Suppressor macrophage (primary cell): ENCODE data around the gene WDR91.
"Not testable (repeated sequence)": the region's sequence is repeated elsewhere in the genome, so short reads cannot be mapped to it uniquely, and the experiment has no call there.

Experiments
- DNase-seq, 4 experiments: peaks; one replicate each; pipeline ENCODE4 v3.0.0-alpha.2; 2020 to 2022

The WDR91 gene

DNA sequence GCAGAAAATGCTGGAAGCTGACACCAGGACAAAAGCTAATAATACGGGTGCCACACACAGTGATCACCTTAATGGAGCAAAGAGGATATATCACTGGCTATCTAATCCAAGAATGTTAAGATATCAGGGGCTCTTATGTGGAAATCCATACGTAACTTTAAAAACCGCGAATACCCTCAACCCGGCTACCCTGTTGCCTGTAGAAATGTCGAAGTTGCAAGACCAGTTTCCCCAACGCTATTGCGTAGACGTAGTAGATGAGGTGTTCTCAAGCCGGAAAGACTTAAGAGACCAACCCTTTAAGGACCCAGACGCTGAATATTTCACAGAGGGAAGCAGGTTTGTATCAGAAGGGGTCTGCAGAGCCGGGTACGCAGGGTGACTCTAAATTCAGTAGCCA, 33.0 kb downstream of the WDR91 start:
- no peak for DNase-seq

DNA sequence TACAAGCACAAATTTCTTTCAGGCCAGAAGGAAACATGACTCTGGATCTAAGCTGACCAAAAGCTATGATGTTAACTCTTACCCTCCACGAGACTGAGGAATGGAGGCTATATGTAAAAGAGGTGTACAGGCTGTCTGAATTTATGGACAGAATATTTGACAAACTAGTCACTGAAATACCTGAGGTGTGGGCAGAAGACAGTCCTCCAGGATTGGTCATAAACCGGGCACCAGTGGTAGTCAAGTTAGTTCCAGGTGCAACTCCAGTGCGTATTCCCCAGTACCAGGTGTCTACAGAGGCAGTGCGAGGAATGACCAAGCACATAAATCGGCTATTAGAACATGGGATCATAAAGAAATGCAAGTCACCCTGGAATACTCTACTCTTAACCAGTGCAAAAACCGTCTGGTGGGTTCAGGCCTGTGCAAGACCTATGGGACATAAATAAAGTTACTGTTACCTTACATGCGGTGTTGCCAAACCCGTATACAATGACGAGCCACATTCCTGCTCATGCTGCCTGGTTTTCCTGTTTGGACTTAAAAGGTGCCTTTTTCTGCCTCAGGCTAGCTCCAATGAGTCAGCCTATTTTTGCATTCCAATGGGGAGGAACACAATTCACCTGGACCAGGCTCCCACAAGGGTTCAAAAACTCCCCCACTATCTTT, 34.2 kb downstream of the WDR91 start:
- no peak for DNase-seq

DNA sequence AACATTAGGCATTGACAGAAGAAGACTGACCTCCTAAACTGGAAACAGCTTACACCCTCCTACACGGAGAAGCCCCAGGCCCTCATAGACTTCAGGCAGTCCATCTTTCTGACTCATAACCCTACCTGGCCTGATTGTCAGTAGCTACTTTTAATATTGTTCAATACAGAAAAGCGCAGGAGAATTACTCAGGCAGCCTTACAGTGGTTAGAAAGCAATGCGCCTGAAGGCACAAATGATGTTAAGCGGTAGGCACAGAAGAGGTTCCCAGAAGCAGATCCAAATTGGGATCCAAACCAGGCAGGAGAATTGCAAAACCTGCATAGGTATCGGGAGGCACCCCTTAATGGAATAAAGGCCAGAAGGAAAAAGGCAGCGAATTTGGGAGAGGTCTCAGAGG, 35.4 kb downstream of the WDR91 start:
- DNase-seq, result no peak

DNA sequence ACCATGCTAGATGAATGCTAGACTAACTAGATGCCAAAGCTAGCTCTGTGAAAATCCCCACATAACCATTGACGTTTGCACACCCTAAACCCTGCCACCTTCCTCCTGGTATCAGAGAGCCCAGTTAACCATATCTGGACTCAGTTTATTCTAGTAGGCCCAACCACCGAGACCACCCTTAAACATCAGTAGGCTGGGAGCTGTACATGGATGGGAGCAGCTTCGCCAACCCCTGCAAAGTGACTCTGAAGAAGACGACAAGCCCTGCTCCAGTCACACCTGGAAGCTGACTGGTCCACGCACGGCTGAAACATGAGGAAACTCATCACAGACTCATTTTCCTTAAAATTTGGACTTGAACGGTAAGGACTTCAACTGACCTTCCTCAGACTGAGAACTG, 36.4 kb downstream of the WDR91 start:
- DNase-seq, result no peak

DNA sequence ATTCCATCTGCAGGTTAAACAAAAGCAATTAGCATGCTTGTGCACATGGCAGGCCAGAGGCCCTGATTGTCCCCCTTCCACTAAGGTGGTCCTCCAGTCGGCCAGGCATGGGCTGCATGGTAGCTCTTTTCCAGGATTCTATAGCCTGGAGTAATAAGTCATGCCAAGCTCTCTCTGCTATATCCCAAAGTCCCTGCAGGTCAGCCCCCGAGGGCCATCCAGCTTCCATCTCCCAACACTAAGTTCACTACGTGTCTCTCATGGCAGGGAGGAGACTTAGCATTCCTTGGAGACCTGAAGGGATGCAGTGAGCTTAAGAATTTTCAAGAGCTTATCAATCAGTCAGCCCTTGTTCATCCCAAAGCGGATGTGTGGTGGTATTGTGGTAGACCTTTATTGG, 37.4 kb downstream of the WDR91 start:
- not testable (repeated sequence) for DNase-seq

DNA sequence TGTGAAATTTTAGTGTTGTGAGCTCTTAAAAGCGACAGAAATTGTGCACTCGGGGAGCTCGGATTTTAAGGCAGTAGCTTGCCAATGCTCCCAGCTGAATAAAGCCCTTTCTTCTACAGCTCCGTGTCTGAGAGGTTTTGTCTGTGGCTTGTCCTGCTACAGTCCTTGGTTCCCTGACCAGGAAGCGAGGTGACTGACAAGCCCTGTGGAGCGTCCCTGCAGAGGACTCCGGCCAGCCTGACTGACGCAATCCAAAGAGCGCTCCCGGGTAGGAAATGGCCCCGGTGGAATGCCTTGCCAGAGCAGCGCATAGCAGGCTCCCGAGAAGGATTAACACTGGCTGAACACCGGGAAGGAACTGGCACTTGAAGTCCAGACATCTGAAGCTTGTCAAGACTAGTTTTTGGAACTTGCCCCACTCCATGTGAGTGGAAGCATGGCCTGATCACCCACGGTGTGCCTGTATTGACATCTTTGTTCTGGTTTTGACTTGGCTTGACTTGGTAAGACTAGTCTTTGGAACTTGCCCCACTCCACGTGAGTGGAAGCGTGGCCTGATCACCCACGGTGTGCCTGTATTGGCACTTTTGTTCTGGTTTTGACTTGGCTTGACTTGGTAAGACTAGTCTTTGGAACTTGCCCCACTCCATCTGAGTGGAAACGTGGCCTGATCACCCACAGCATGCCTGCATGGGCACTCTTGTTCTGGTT, 39.6 kb downstream of the WDR91 start:
- DNase-seq, result peak in 3 of 4 experiments; percentile 31 to 47 (median 36)

DNA sequence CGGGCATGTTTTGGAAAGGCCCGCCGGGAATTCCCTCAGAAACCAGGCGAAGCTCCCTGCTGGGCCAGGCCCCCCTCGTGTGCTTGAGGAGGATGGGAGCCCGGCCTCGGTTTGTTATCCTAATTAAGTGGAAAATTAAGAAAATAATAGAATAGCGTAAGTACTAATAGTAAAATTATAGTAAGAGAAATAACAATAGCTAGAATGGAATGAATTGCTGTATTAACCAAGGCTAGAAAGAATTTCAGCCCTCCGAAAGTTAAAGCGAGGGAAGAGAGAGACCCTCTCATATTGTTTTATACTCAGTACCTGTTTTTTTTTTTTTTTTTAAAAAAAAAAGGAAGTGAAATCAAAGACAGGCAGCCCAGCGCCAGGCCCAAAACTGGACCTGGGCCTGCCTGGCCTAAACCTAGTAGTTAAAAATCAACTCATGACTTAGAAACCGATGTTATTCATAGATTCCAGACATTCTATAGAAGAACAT, 40.3 kb downstream of the WDR91 start:
- peak in 1 of 4 experiments; percentile 33 for DNase-seq

DNA sequence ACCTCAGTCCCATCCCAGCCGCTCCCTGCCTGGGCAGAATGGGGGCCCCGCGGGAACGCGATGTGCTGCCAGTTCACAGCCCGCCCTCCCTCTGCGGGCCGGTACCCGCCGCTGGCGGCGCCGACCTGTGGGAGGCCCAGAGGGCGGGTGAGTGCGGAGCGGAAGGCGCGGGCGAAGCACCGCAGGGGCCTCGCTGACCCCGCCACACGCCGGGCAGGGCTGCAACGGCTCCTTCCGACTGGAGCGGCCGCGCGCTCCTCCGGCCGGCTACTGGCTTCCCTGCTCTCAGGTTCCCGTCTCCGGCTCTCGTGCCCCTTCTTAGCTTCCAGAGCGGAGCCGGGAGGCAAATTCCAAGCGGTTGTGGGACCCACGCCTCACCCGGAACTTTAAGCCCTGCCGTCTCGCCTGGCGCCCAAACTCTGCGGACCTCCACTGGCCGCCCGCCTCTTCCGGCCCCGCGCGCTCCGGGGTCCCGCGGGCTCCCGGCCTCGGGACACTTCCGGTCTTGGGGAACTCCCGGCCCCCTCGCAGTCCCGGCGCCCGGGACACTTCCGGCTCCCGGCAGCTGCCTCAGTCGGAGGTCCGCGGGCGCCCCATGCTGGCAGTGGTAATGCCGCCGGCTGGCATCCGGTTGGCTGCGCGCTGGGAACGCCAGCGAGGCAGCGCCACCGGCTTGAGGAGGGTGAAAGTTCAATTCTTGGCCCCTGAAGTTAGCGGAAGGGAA, 40.9 kb downstream of the WDR91 start, which contains the start of gene CYREN:
Gene CYREN (minus strand): TSS at position 434 of the 724 bp plus-strand sequence. CDS start 1,785 bp downstream, outside the sequence.
- peak; percentile 97 to 99 (median 98) for DNase-seq

DNA sequence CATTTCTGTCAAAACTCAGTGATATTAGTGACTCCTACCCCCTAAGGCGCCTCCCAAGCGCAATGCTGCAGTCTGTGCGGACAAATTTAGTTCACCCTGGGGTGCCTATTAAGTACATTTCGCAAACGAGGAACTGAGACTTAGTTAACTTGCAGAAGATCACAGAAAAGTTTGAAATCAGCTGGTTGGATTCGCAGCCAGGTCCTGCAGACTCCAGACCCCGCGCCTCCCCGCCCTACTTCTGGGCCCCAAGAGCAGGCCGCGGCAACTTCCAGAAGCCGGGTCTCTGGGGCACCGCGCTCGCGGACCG, 41.4 kb downstream of the WDR91 start:
- DNase-seq, result peak in 2 of 4 experiments; percentile 67 to 78

DNA sequence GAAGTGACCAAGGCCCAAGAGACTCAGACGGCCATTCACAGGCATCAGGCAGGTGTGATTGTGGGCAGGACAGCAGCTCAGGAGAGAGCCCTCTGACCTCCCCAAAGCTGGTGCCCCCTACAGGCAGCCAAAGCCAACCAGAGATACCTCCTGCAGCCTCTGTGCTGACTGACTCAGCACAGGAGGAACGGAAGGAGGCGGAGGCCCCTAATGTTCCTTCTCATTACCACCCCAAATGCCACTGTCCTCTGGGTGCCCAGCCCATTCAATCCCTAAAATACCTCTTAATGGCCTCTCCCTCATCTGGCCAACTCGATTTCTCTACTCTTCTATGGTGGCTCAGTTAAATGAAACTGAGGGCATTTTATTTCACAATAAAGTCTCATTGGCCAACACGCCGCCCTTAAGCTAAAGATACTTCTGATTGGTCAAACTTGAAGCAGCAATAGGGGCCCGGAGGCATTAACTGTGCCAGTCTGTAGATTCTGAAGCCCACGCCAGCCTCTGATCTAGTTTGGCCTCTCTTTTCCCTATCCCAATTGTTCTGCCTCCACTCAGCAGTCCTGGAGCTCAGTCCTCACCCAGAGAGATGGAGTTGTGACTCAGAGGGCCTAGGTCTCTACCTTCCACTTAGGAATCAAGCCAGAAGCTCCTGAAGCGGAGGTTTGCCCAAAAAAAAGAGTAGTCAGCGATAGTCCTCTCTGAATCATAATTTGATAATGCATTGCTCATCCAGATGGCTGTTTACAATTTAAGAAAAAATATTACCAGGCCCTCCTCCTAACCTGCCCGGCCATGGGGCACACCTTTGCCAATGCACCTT, 42.0 kb downstream of the WDR91 start:
- peak; percentile 52 to 80 (median 71) for DNase-seq

DNA sequence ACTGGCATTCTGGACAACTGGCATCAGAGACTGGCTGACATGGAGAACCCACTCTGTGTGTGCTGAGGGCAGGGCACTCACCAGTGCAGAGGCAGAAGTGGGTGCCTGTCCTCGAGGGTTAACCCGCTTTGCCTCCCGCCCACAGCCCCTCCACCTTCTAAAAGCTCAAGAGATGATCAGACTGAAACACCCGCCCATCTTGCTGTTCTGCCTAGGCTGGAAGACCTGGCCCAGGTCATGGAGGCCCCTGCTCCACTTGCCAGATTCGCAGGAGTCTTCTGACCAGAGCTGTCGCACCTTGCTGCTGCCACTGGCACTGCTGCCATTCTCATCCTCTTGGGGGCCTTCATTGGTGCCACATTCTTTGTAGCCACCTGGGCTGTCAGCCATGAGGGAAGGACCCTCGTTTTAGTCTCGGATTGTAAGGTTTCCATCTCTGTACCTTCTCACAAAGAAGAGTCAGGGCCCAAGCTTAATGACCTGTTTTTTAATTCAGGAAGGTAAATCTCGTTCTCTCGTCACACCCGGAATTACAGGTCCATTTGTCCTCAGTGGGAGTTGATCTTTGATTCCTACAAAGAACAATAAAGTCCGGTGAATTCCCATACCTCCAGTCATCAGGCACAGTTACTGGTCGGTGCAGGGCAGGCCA, 42.7 kb downstream of the WDR91 start:
- no peak for DNase-seq

DNA sequence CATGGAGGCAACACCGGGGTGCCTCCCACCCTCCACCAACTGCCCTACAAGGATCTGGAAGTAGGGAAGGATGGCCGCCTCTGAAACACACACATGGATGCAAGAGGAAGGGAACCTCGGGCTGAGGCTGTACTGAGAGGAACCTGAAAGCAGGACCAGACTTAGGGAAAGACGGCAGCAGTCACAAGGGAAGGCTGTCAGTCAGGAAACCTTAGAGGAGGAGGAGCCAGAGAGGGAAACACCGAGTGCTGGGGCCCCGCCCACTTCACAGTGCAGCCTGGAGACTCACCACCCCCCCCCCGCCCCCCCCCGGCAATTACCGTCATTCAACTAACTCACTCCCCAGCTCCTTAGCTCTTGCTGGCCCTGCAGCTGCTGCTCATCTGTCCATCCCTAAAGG, 43.3 kb downstream of the WDR91 start:
- peak; percentile 77 to 86 (median 79) for DNase-seq

DNA sequence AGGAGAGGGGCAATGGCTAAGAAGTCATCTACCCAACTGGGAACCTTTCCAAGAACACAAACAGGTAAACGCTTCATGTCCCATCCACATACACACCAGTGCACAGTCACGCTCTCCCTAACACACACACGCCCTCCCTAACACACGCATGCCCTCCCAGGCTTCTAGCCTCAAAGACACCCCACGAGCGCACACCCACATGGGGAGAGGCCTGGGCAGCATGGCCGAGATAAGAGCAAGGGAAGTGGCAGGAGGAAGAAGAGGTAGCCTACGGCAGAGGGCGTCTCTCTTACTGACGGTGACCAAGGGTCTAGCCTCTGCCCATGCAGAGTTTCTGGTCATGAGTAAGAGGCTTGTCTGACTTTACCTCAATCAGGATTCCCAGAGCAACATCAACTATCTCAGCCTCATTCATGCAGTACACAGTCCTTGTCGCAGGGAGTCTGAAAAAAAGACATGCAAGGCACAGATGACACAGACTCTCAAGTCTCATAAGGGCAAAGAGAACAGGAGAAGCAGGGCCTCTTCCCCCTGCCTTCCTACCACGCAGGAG, 43.9 kb downstream of the WDR91 start:
- DNase-seq, result peak in 1 of 4 experiments; percentile 28

DNA sequence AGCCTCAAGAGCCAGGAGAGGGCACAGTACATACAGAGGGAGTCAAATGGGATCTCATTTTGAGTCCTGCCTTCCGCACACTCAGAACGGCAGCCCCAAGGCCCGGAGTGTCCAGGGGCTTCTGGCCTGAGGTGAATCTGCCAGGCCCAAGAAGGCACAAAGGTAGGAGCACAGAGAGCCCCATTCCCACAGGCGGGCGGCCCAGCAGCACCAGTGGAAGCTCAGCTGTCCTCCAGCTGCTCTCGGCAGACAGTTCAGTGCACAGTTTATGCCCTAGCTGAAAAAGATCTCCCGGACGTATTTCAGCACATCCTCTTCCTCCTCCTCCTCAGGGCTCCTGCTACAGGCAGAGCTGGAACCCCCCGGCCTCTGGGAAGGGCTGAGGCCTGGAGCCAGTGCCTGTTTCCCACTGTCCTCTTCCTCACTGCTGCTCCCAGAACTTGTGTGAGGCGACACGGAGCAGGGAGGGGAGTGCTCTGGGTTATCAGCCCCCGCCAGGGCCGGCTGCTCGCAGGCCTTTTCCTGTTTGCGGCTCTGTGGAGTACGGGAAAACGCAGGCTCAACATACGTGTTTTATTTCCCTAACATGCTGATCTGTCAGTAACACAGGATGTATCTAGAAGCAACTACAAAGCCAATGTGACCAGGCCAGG, 44.9 kb downstream of the WDR91 start:
- no peak for DNase-seq

DNA sequence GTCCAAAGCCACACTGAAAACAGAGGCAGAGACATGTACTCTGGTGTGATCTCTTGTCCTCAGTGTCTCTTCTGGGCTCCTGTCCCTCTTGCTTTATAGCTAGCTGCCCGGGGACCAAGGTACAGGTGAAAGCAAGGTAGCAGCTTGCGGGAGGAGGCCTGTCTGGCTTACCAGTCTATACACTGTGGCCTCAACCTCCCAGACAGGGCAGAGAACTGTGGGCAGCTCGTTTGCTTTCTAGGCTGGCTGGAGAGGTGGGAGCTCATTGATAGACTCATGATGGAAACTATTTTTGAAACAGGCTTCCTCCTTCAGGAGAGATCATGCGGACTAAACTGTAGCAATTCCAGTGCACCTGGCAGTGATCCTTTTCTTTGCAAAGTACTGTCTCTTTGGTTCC, 45.5 kb downstream of the WDR91 start:
- no peak for DNase-seq

DNA sequence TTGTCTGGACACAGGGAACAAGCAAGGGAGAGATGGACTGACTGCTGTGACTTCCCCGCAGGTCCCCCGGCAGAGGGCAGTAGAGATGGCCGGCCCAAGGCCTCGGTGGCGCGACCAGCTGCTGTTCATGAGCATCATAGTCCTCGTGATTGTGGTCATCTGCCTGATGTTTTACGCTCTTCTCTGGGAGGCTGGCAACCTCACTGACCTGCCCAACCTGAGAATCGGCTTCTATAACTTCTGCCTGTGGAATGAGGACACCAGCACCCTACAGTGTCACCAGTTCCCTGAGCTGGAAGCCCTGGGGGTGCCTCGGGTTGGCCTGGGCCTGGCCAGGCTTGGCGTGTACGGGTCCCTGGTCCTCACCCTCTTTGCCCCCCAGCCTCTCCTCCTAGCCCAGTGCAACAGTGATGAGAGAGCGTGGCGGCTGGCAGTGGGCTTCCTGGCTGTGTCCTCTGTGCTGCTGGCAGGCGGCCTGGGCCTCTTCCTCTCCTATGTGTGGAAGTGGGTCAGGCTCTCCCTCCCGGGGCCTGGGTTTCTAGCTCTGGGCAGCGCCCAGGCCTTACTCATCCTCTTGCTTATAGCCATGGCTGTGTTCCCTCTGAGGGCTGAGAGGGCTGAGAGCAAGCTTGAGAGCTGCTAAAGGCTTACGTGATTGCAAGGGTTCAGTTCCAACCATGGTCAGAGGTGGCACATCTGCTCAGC, 46.8 kb downstream of the WDR91 start:
- no peak for DNase-seq

DNA sequence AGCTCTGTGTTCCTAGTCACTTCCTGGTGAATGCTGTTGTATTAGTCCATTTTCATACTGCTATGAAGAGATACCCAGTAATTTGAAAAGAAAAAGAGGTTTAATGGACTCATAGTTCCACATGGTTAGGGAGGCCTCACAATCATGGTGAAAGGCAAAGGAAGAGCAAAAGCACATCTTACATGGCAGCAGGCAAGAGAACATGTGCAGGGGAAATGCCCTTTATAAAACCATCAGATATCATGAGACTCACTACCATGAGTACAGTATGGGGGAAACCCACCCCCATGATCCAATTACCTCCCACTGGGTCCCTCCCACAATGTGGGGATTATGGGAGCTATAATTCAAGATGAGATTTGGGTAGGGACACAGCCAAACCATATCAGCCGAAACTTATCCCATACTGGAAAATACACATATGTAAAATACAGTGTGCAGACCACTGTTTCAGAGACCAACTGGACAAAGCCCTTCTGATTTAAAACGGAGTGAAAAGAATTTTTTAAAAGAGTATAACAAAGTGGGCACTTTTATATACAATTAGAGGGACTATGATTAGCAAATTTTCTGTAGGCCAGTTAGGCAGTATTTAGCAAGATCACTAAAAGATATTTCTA, 48.8 kb downstream of the WDR91 start:
- no peak for DNase-seq

DNA sequence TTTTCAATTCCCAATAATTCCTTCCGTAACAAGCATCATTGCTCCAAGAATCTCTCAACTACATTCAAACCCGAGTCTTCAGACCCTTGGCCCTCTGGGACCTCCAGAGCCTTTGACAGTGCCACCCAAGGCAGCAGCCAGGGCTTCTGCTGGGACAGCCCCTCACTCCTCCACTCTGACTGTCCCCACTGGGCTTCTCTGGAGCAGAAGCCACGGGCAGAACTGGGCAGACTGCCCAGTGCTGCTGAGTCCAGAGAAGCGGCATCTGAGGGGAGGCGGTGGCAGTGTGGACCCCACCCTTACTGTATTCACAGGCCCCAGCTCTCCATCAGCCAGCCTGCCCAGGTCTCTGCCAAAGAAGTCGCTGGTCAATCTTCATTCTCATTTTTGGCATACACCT, 49.7 kb downstream of the WDR91 start:
- no peak for DNase-seq

DNA sequence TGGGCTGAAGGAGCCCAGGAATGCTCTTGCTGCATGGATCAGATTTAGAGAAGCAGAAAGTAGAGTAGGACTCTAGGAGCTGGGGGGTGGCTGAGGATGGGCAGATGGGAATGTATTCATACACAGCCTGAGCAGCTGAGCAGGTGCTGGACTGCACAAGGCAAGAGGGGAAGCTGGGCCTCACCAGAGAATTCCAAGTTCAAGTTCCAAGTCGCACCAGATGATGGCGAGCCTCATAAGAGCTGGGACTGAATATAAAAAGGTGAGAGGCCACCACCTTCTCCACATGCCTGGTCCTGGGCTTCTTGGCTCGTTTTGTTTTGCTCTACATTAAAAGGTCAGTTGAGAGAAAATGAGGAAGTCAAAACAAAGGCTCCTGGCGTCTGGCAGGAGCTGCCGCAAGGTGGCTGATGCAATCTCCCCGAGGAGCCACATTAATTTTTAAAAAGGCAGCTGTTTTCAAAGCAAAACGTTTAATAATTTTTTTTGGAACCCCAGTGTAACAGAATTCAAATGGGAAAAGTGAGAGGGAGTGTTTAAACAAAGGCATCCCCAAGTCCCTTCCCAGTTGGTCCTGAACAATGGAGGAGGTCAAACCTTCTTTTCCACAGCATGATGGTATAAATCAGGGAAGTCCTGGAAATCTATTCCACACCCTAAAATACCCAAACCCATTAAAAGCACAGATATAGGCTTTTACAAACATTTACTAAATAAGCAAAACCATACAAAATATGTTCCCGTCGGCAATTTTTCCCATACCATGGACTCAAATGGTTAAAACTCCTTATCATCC, 50.3 kb downstream of the WDR91 start:
- DNase-seq, result peak; percentile 43 to 76 (median 72)
